Neural crest cell (in vitro differentiated cells): ENCODE measurements around the gene MCAM. TPM values are rescaled to one million over a fixed set of nuclear protein-coding genes. Genes with fewer than 3 reads are reported as not detected.
A peak's percentile ranks its signal among the peaks of the same experiment; 100 is the strongest.

ENCODE experiments used
- DNase-seq: peaks from one replicate; pipeline ENCODE4 v3.0.0; 2021; ENCODE audit warnings: low read depth, mixed read lengths, low spot score
- H3K27ac Mint-ChIP-seq: one replicate; pipeline ENCODE4 v1.8.0; 2021; ENCODE audit warnings: mild to moderate bottlenecking, mixed read lengths; ENCODE audit not compliant: unreplicated experiment
- H3K27me3 Mint-ChIP-seq: 2 replicates; pipeline ENCODE4 v1.8.0; 2021; ENCODE audit warnings: low read depth, mild to moderate bottlenecking, mixed read lengths
- H3K36me3 Mint-ChIP-seq: 2 replicates; pipeline ENCODE4 v1.8.0; 2021; ENCODE audit warnings: low read depth, mild to moderate bottlenecking, mixed read lengths
- H3K4me1 Mint-ChIP-seq: 2 replicates; pipeline ENCODE4 v1.8.0; 2021; ENCODE audit warnings: mixed read lengths
- H3K4me3 Mint-ChIP-seq: one replicate; pipeline ENCODE4 v1.8.0; 2021; ENCODE audit warnings: mild to moderate bottlenecking, mixed read lengths
- H3K9me3 Mint-ChIP-seq: 2 replicates; pipeline ENCODE4 v1.8.0; 2021; ENCODE audit warnings: mixed read lengths
- CTCF ChIP-seq: fragments of 200-600 bp; sonication (generic); conservative IDR thresholded peaks from 2 replicates; pipeline ENCODE4 v1.5.0; 2021; ENCODE audit warnings: antibody characterized with exemption, mild to moderate bottlenecking
- total RNA-seq: library from RNA; stranded (reverse); gene quantifications from 2 replicates; pipeline ENCODE4 v1.2.1, GENCODE V29; 2021

Gene MCAM
- total RNA-seq, 1 donor from 2014 or later: 66.7 TPM

DNA sequence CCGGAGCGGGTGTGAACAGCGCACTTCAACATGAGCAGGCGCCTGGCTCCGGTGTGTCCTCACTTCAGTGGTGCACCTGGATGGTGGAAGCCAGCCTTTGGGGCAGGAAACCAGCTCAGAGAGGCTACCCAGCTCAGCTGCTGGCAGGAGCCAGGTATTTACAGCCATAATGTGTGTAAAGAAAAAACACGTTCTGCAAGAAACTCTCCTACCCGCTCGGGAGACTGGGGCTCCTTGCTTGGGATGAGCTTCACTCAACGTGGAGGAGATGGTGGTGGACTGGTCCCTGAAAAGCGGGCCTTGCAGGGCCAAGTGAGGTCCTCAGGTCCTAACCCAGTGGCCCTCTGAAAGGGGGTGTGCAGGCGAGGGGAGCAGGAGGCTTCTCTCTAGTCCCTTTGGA is 7.5 kb downstream of the MCAM start:
- H3K4me1 Mint-ChIP-seq: no peaks in the 10 kb centered on the region
- peaks cover 3% of the 10 kb centered on the region for H3K36me3 Mint-ChIP-seq

DNA sequence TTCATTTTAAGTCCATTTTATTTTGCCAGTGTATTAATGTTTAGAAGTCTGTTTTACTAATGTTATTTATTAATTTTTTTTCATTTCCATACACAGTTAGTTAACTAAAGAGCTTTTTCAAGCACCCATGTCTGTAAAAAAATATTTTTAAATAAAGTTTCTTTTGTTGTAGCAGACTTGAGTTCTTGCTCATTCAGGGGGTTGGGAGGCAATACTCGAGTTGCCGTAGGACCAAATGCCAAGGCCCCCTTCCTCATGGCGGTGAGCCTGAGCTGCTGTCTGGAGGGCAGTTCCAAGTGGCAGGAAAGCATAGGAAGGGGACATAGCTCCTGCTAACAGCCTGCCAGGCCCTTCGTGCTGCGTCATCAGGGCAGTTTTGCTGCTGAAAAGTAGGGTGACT is 9.0 kb downstream of the MCAM start:
- Mint-ChIP-seq H3K36me3 (peaks cover 3% of the 10 kb centered on the region), H3K4me1 (no peaks in the 10 kb centered on the region), H3K4me3 (no peak overlapping the region), H3K27me3 (no peaks in the 10 kb centered on the region), H3K9me3 (no peaks in the 10 kb centered on the region), H3K27ac (no peak overlapping the region)
- no peak for TF ChIP-seq CTCF
- DNase-seq: no peak

More for the DNA sequence above, 7.5 kb downstream of the MCAM start:
- TF ChIP-seq CTCF: no peak
- Mint-ChIP-seq H3K9me3 (no peaks in the 10 kb centered on the region), H3K27me3 (peaks cover 4% of the 10 kb centered on the region), H3K4me3 (peak overlapping the region; percentile 68), H3K27ac (peak overlapping the region; percentile 97)
- no peak for DNase-seq

GRCh38 chr11:119307219-119307618 is 9.7 kb downstream of the MCAM start:
- Mint-ChIP-seq H3K27ac (no peak overlapping the region), H3K9me3 (no peaks in the 10 kb centered on the region)

DNA sequence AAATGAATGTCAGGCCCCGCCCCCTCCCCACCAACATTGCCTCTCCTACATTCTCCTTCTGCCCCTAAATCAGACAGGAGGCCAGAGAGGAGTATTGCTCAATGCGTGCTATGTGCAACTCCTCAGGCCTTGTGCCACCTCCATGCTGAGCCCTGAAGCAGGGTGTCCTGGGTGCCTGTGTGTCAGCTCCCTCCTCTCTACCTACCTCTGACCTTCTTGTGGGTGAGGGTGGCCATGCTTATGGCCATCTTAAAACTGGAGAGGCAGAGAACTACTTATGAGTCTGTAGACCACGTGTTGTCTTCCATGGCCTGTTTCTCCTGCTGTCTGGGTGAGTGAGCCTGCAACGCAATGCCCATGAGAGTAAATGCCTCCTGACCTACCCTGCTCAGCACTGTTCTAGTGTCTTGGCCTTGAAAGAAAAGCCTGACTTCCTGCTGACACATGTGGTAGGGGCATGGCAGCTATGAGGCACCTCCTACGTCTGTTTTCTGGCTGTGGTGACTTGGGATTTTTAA is 10.5 kb downstream of the MCAM start:
- Mint-ChIP-seq H3K27ac (no peak overlapping the region), H3K4me1 (no peaks in the 10 kb centered on the region), H3K36me3 (peaks cover 3% of the 10 kb centered on the region), H3K9me3 (no peaks in the 10 kb centered on the region), H3K4me3 (no peak overlapping the region), H3K27me3 (no peaks in the 10 kb centered on the region)
- DNase-seq: no peak
- no peak for TF ChIP-seq CTCF

More at GRCh38 chr11:119307219-119307618, 9.7 kb downstream of the MCAM start:
- no peak for DNase-seq
- Mint-ChIP-seq H3K4me1 (no peaks in the 10 kb centered on the region), H3K36me3 (peaks cover 3% of the 10 kb centered on the region), H3K4me3 (peak overlapping the region; percentile 15), H3K27me3 (no peaks in the 10 kb centered on the region)
- TF ChIP-seq CTCF: no peak

DNA sequence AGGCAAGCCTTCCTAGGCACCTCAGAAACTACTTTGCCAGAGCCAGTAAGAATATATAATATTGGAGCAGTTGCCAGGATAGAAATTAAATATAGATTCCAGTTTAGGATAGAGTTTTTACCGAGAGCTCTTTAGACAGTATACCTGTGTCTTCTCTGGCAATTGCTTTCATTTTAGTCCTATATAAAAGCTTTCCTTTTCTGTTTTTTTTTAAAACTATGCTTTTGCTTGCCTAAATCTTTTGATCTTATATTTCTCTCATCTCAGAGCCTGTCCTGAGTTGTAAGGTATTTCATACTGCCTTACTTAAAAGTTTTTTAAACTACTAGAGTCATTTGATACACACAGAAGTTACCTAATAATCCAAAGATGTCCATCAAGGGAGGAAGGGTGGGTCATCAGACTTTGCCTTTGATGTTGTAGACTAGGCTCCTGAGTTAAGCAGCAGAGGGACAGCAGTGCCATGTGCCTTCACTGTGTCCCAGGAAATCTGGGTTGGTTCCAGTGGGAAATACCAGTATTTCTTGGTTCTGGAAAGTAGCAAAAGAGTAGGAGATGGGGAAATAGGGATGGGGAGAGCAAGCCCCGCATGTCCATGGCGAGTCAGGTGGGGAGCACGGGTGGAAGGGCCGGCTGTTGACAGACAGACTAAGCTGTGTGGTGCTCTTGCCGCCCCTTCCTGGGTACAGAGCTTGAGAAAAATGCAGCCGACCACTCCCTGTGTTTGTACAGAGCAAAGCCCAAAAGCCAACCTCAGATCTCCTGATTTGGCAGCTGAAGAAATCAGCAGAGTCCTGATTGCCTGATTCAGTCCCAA is 11.2 kb downstream of the MCAM start:
- H3K9me3 Mint-ChIP-seq: no peaks in the 10 kb centered on the region
- no peak overlapping the region for H3K27ac Mint-ChIP-seq
- TF ChIP-seq CTCF: no peak
- no peaks in the 10 kb centered on the region for H3K4me1 Mint-ChIP-seq
- H3K4me3 Mint-ChIP-seq: no peak overlapping the region
- H3K27me3 Mint-ChIP-seq: no peaks in the 10 kb centered on the region
- peaks cover 3% of the 10 kb centered on the region for H3K36me3 Mint-ChIP-seq
- no peak for DNase-seq
